ENCODE data around the gene MARS2.
"Not testable (repeated sequence)": the region's sequence is repeated elsewhere in the genome, so short reads cannot be mapped to it uniquely, and the experiment has no call there.

GRCh38 chr2:197696571-197696970, 8.6 kb upstream of the MARS2 start:
- not testable (repeated sequence) for TF ChIP-seq CTCF (IDR thresholded peaks at IDR 0.05); POLR2AphosphoS5 (IDR thresholded peaks at IDR 0.05); POLR2A (IDR thresholded peaks at IDR 0.05; ENCODE audit: low read depth)

All from esophagus muscularis mucosa (tissue), 3 donors.